Stimulated activated naive CD4-positive, alpha-beta T cell (primary cell): ENCODE data around the gene SLC25A18.
"Not testable (repeated sequence)": the region's sequence is repeated elsewhere in the genome, so short reads cannot be mapped to it uniquely, and the experiment has no call there.

Source experiments
- DNase-seq, 6 experiments: peaks; one replicate each; lab custom pipeline; 2025; lab: John Stamatoyannopoulos, UW

The SLC25A18 gene

GRCh38 chr22:17607891-17608521 lies 44.7 kb downstream of the SLC25A18 start:
- no peak for DNase-seq

GRCh38 chr22:17612057-17612456 lies 48.8 kb downstream of the SLC25A18 start:
- DNase-seq, result no peak

- no peak for DNase-seq
Measured at GRCh38 chr22:17613280-17613679, 50.0 kb downstream of the SLC25A18 start.

- DNase-seq, result no peak
Measured at GRCh38 chr22:17627961-17628405, 64.7 kb downstream of the SLC25A18 start.

GRCh38 chr22:17628406-17629172 lies 65.3 kb downstream of the SLC25A18 start, which contains the start of gene ATP6V1E1:
Gene ATP6V1E1, minus strand, starts transcription at chr22:17628749. Its CDS starts 114 bp downstream, at chr22:17628635.
- peak; percentile 90 to 94 (median 92) for DNase-seq

- no peak for DNase-seq
Measured at GRCh38 chr22:17629173-17629489, 65.8 kb downstream of the SLC25A18 start.

- DNase-seq, result no peak
Measured at GRCh38 chr22:17629641-17630040, 66.3 kb downstream of the SLC25A18 start.

- DNase-seq, result no peak
Measured at GRCh38 chr22:17631076-17631565, 67.8 kb downstream of the SLC25A18 start.

- no peak for DNase-seq
Measured at GRCh38 chr22:17633217-17633997, 70.1 kb downstream of the SLC25A18 start.

GRCh38 chr22:17633998-17634323 lies 70.7 kb downstream of the SLC25A18 start:
- no peak for DNase-seq

- no peak for DNase-seq
Measured at GRCh38 chr22:17634696-17635095, 71.4 kb downstream of the SLC25A18 start.

- DNase-seq, result not testable (repeated sequence)
Measured at GRCh38 chr22:17636850-17637249, 73.6 kb downstream of the SLC25A18 start.

GRCh38 chr22:17637490-17638181 lies 74.3 kb downstream of the SLC25A18 start:
- no peak for DNase-seq

- DNase-seq, result peak in 1 of 6 experiments; percentile 33
Measured at GRCh38 chr22:17638182-17638431, 74.8 kb downstream of the SLC25A18 start.

GRCh38 chr22:17638432-17639246 lies 75.3 kb downstream of the SLC25A18 start, which contains the start of gene BCL2L13:
Gene BCL2L13, plus strand, starts transcription at chr22:17638757. Its CDS starts 16,955 bp downstream, at chr22:17655712.
- peak; percentile 77 to 90 (median 82) for DNase-seq

GRCh38 chr22:17639247-17639741 lies 76.0 kb downstream of the SLC25A18 start:
- peak in 2 of 6 experiments; percentile 32 to 36 for DNase-seq
